H1 (cell line): ENCODE data around the gene RRAS2. TPM values are rescaled to one million over a fixed set of nuclear protein-coding genes. Genes with fewer than 3 reads are reported as not detected.

Experiments used
- CTCF ChIA-PET: fragments of 300-600 bp; sonication (Branson Sonifier 250); formaldehyde crosslinking; loops from one replicate; lab custom pipeline; 2021; ENCODE audit not compliant: partially characterized antibody; lab: Charles Lee
- POLR2A ChIA-PET: fragments of 300-600 bp; sonication (Branson Sonifier 250); formaldehyde crosslinking; loops from one replicate; lab custom pipeline; 2021; ENCODE audit warnings: inconsistent platforms; ENCODE audit not compliant: partially characterized antibody; lab: Charles Lee
- DNase-seq, 2 experiments: peaks; one replicate each; pipeline versions ENCODE4 v3.0.0 to v3.0.0-alpha.2; 2010 to 2022; ENCODE audit warnings: low spot score in 2 of 2, low read depth in 1 of 2, mixed read lengths in 1 of 2
- FAIRE-seq: peaks from 2 replicates; lab custom pipeline; 2011; peaks lifted over from hg19 to GRCh38; lab: Jason Lieb, UNC
- H2AFZ ChIP-seq: 2 replicates; pipeline ENCODE4 v1.8.1; 2012; ENCODE audit warnings: low read length, inconsistent platforms
- H2AK5ac ChIP-seq: 2 replicates; pipeline ENCODE4 v1.6.1; 2013; ENCODE audit warnings: low read depth, low read length
- H2BK120ac ChIP-seq: replicated peaks from 2 replicates; pipeline ENCODE3; 2013; ENCODE audit warnings: low read depth, low read length, inconsistent platforms
- H2BK12ac ChIP-seq: 2 replicates; pipeline ENCODE4 v1.6.1; 2013; ENCODE audit warnings: low read depth, low read length
- H2BK15ac ChIP-seq: 2 replicates; pipeline ENCODE4 v1.6.1; 2013; ENCODE audit warnings: low read length
- H2BK20ac ChIP-seq: 2 replicates; pipeline ENCODE4 v1.6.1; 2013; ENCODE audit warnings: low read length
- H2BK5ac ChIP-seq: 2 replicates; pipeline ENCODE4 v1.6.1; 2013; ENCODE audit warnings: low read depth, low read length
- H3K14ac ChIP-seq: 2 replicates; pipeline ENCODE4 v1.6.1; 2013; ENCODE audit warnings: inconsistent platforms; ENCODE audit not compliant: insufficient read length
- H3K18ac ChIP-seq: 2 replicates; pipeline ENCODE4 v1.6.1; 2013; ENCODE audit warnings: low read length; ENCODE audit errors: extremely low read depth
- H3K23ac ChIP-seq: 2 replicates; pipeline ENCODE4 v1.6.1; 2013; ENCODE audit warnings: inconsistent platforms; ENCODE audit not compliant: insufficient read length
- H3K23me2 ChIP-seq: 2 replicates; pipeline ENCODE4 v1.6.1; 2013; ENCODE audit warnings: low read depth, low read length
- H3K27ac ChIP-seq: 2 replicates; pipeline ENCODE4 v1.6.1; 2011; ENCODE audit warnings: low read depth, low read length, inconsistent platforms
- H3K27me3 ChIP-seq, 4 experiments: replicated peaks in 1 of 4; 1 replicate in 1 of 4; 2 replicates in 3 of 4; pipeline versions ENCODE4 v1.6.1 to v1.8.1; 2011 to 2013; ENCODE audit warnings: low read length in 3 of 4, mild to moderate bottlenecking in 3 of 4, inconsistent platforms in 2 of 4, mixed read lengths in 2 of 4, moderate library complexity in 1 of 4; ENCODE audit not compliant: control insufficient read depth in 3 of 4, insufficient read depth in 3 of 4; ENCODE audit errors: extremely low read depth in 1 of 4
- H3K36me3 ChIP-seq, 4 experiments: 2 replicates each; pipeline versions ENCODE4 v1.6.1 to v1.8.1; 2011 to 2013; ENCODE audit warnings: mild to moderate bottlenecking in 4 of 4, low read length in 3 of 4, moderate library complexity in 2 of 4, control low read depth in 1 of 4, inconsistent platforms in 1 of 4; ENCODE audit not compliant: insufficient read depth in 4 of 4, control insufficient read depth in 2 of 4
- H3K4ac ChIP-seq: replicated peaks from 2 replicates; pipeline ENCODE3; 2013; ENCODE audit warnings: low read length, low read depth, mixed read lengths, inconsistent platforms; ENCODE audit not compliant: insufficient read length
- H3K4me1 ChIP-seq, 4 experiments: replicated peaks in 1 of 4; 1 replicate in 1 of 4; 2 replicates in 3 of 4; pipeline versions ENCODE4 v1.6.1 to v1.8.1; 2011 to 2013; ENCODE audit warnings: low read length in 3 of 4, inconsistent platforms in 2 of 4, mixed read lengths in 1 of 4; ENCODE audit not compliant: insufficient read depth in 4 of 4, control insufficient read depth in 3 of 4
- H3K4me2 ChIP-seq, 2 experiments: 2 replicates each; pipeline versions ENCODE4 v1.6.1 to v1.8.1; 2011 to 2013; ENCODE audit warnings: low read depth in 2 of 2, low read length in 2 of 2, control low read depth in 1 of 2, inconsistent platforms in 1 of 2, mild to moderate bottlenecking in 1 of 2; ENCODE audit not compliant: insufficient read depth in 1 of 2
- H3K4me3 ChIP-seq, 4 experiments: fragments of 200-600, 300-600 bp in 1 of 4; sonication (generic), shearing (Covaris generic), sonication (Bioruptor Twin) in 1 of 4; 2 replicates each; pipeline versions ENCODE4 v1.5.1 to v1.8.1; 2011 to 2016; ENCODE audit warnings: low read length in 4 of 4, low read depth in 3 of 4, control low read depth in 2 of 4, inconsistent platforms in 2 of 4, mild to moderate bottlenecking in 2 of 4, mixed read lengths in 1 of 4, moderate library complexity in 1 of 4; ENCODE audit not compliant: insufficient read depth in 2 of 4; ENCODE audit errors: extremely low read depth in 1 of 4
- H3K56ac ChIP-seq: replicated peaks from 2 replicates; pipeline ENCODE3; 2013; ENCODE audit warnings: low read depth, mild to moderate bottlenecking, mixed read lengths, low read length, inconsistent platforms; ENCODE audit not compliant: insufficient read length
- H3K79me1 ChIP-seq: 2 replicates; pipeline ENCODE4 v1.6.1; 2013; ENCODE audit warnings: low read depth, low read length, control low read depth
- H3K79me2 ChIP-seq, 2 experiments: 2 replicates each; pipeline versions ENCODE4 v1.6.1 to v1.8.1; 2012 to 2013; ENCODE audit warnings: low read length in 2 of 2, mild to moderate bottlenecking in 2 of 2, inconsistent platforms in 1 of 2; ENCODE audit not compliant: insufficient read depth in 2 of 2, control insufficient read depth in 1 of 2
- H3K9ac ChIP-seq, 4 experiments: replicated peaks in 1 of 4; 1 replicate in 1 of 4; 2 replicates in 3 of 4; pipeline versions ENCODE4 v1.6.1 to v1.8.1; 2011 to 2013; ENCODE audit warnings: low read depth in 3 of 4, low read length in 3 of 4, control low read depth in 2 of 4, mild to moderate bottlenecking in 2 of 4, moderate library complexity in 2 of 4, inconsistent platforms in 1 of 4; ENCODE audit errors: extremely low read depth in 1 of 4
- H3K9me3 ChIP-seq, 2 experiments: 2 replicates each; pipeline versions ENCODE4 v1.6.1 to v1.8.1; 2012 to 2013; ENCODE audit warnings: mild to moderate bottlenecking in 2 of 2, moderate library complexity in 2 of 2, control low read depth in 1 of 2, inconsistent platforms in 1 of 2, low read depth in 1 of 2, low read length in 1 of 2, mixed read lengths in 1 of 2; ENCODE audit not compliant: insufficient read depth in 2 of 2
- H4K20me1 ChIP-seq, 2 experiments: replicated peaks in 1 of 2; 2 replicates each; pipeline versions ENCODE3 to v1.8.1; 2011 to 2013; ENCODE audit warnings: inconsistent platforms in 2 of 2, low read length in 2 of 2, mild to moderate bottlenecking in 1 of 2; ENCODE audit not compliant: insufficient read depth in 2 of 2, control insufficient read depth in 1 of 2
- H4K5ac ChIP-seq: 2 replicates; pipeline ENCODE4 v1.6.1; 2013; ENCODE audit warnings: low read length, low read depth, mixed read lengths, inconsistent platforms; ENCODE audit not compliant: insufficient read length
- H4K8ac ChIP-seq: 2 replicates; pipeline ENCODE4 v1.8.0; 2013; ENCODE audit warnings: mild to moderate bottlenecking, moderate library complexity, low read length, inconsistent platforms; ENCODE audit not compliant: insufficient read depth; ENCODE audit errors: extremely low read depth
- H4K91ac ChIP-seq: replicated peaks from 2 replicates; pipeline ENCODE3; 2013; ENCODE audit warnings: low read length, mixed read lengths, inconsistent platforms; ENCODE audit not compliant: insufficient read length
- BACH1 ChIP-seq: IDR thresholded peaks from 2 replicates; pipeline ENCODE4 v1.6.1; 2012; ENCODE audit warnings: low read length, improper control_type of control experiment
- PHF8 ChIP-seq: fragments of 200-600 bp; sonication (generic); conservative IDR thresholded peaks from 2 replicates; pipeline ENCODE4 v1.7.1; 2012; ENCODE audit warnings: low read depth, mild to moderate bottlenecking, inconsistent platforms, low read length, moderate library complexity
- WGBS, 2 experiments: shearing (Covaris generic) in 1 of 2; methylation state at CpG; one replicate each; pipeline versions ENCODE4 v1.1.6 to v1.1.7; 2013 to 2015; ENCODE audit warnings: low lambda C conversion rate in 2 of 2, mixed read lengths in 2 of 2, inconsistent platforms in 1 of 2, low coverage in 1 of 2, missing lambda C conversion rate in 1 of 2; ENCODE audit not compliant: insufficient replicate concordance in 2 of 2, insufficient coverage in 1 of 2, insufficient read length in 1 of 2; ENCODE audit errors: extremely low coverage in 1 of 2, missing lambda C conversion rate in 1 of 2; 5-methylcytosine and 5-hydroxymethylcytosine counted together
- polyA plus RNA-seq, 7 experiments: library from polyadenylated mRNA; depleted of rRNA in 3 of 7; stranded (reverse) in 5 of 7; unstranded in 2 of 7; fragments of >200 nt in 5 of 7; fragments of 200-250 nt in 2 of 7; gene quantifications; 1 replicate in 5 of 7; 2 replicates in 1 of 7; 4 replicates in 1 of 7; pipeline versions ENCODE4 v1.2.1 to v1.2.3, GENCODE V29; 2011 to 2013; ENCODE audit warnings: missing spikeins in 2 of 7, mixed read lengths in 2 of 7
- total RNA-seq: library from RNA; stranded (reverse); fragmentation: NEBNext Ultra II Directional; extraction: Animal tissue kit (Norgen Biotek cat#: 25700); gene quantifications from 2 replicates; pipeline ENCODE4 v1.2.1, GENCODE V29; 2021

RRAS2 gene
- total and polyA plus RNA-seq, 2 of the 8 experiments (the other 6 are each of a cell fraction or from before 2014, with no cell fraction given): 72.3 to 234 TPM

DNA sequence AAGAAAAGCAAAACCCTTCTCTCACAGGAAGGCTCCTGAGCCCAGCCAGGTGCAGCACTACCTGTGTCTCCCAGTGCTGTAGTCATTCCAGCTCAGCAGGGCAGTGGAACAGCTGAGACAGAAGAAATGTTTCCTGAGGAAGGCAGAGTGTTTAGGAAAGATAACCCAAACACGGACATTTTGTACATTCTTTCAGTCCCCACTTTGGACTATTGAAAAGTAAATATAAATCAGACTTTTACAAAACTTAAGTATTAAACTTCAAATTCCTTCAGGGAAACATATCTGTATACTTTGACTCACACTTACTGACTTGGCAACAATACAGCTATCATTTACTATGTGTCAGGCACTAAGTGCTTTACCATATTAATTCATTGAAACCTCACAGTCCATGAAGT, 40.4 kb downstream of the RRAS2 start:
- H3K4me1 ChIP-seq: peaks cover 6 to 13% (median 9%) of the 10 kb centered on the region in 4 experiments; a peak in 5 of 7 replicates
- peak overlapping the region in 1 of 2 experiments; percentile 11; a peak in 1 of 4 replicates for H3K4me2 ChIP-seq
- H3K27me3 ChIP-seq: no peaks in the 10 kb centered on the region
- no peaks in the 10 kb centered on the region for H3K9me3 ChIP-seq
- H4K91ac ChIP-seq: no peak overlapping the region
- H3K27ac ChIP-seq: no peak overlapping the region
- no peak overlapping the region for H2BK5ac ChIP-seq
- no peak overlapping the region for H2BK15ac ChIP-seq
- H3K79me2 ChIP-seq: peaks cover 34 to 99% of the 10 kb centered on the region in 2 experiments
- no peak overlapping the region for H3K23ac ChIP-seq
- H3K36me3 ChIP-seq: no peaks in the 10 kb centered on the region
- no peak overlapping the region for H3K56ac ChIP-seq
- no peak overlapping the region; a peak in 1 of 7 replicates for H3K9ac ChIP-seq
- no peak overlapping the region for H4K5ac ChIP-seq
- no peak overlapping the region for H4K8ac ChIP-seq
- H4K20me1 ChIP-seq: peaks cover 10 to 11% of the 10 kb centered on the region in 2 experiments
- H2BK120ac ChIP-seq: no peak overlapping the region
- H3K18ac ChIP-seq: no peak overlapping the region
- WGBS, 2 experiments: 59% methylated on average over 1 of the region's 1 CpG; no CpG with 5 or more reads in 1 of the 2 experiments
- peaks cover 2% of the 10 kb centered on the region for H3K79me1 ChIP-seq
- no peaks in the 10 kb centered on the region for H3K23me2 ChIP-seq
- TF ChIP-seq BACH1 (no peak), PHF8 (no peak)
- H3K4me3 ChIP-seq: no peak overlapping the region
- no peak overlapping the region for H2AFZ ChIP-seq
- no peak overlapping the region for H2BK20ac ChIP-seq
- no peak overlapping the region for H2AK5ac ChIP-seq
- no peak overlapping the region for H3K14ac ChIP-seq
- H3K4ac ChIP-seq: peak overlapping the region; percentile 32
- DNase-seq (no peak), FAIRE-seq (no peak)
- 0 out of 2 replicates have a peak overlapping the region, but pooled peaks have one; percentile 31 for H2BK12ac ChIP-seq
- ChIA-PET CTCF (interaction anchor here (0.6 to 2.4 kb wide), 7 partner anchors 10 to 100 kb away, joined by 3 to 20 read pairs (median 5); no protein-coding TSS in a partner anchor), POLR2A (interaction anchor here (0.8 to 1.6 kb wide), 6 partner anchors 10 to 27 kb away, joined by 3 to 6 read pairs (median 4); no protein-coding TSS in a partner anchor)
